OCI-M2 (cell line): ENCODE data around the gene ACY1.

Source experiments
- DNase-seq: peaks from one replicate; lab custom pipeline; 2025; ENCODE audit not compliant: unreplicated experiment; lab: John Stamatoyannopoulos, UW

ACY1 gene

GRCh38 chr3:51962854-51963530, 20.3 kb upstream of the ACY1 start:
- no peak for DNase-seq

- no peak for DNase-seq
Observed at GRCh38 chr3:51963951-51964451, 19.3 kb upstream of the ACY1 start.

- DNase-seq, result no peak
Observed at GRCh38 chr3:51964521-51964920, 18.8 kb upstream of the ACY1 start.

- no peak for DNase-seq
Observed at GRCh38 chr3:51966016-51966415, 17.3 kb upstream of the ACY1 start.

GRCh38 chr3:51966486-51966885, 16.8 kb upstream of the ACY1 start:
- no peak for DNase-seq

GRCh38 chr3:51966922-51967383, 16.4 kb upstream of the ACY1 start:
- DNase-seq, result no peak

- no peak for DNase-seq
Observed at GRCh38 chr3:51967384-51968169, 15.8 kb upstream of the ACY1 start, which contains the start of gene PCBP4. Gene PCBP4 (minus strand): TSS chr3:51967454. CDS start chr3:51961240, 6,214 bp downstream.

GRCh38 chr3:51968170-51968775, 15.1 kb upstream of the ACY1 start:
- DNase-seq, result no peak

GRCh38 chr3:51968883-51969678, 14.3 kb upstream of the ACY1 start:
- no peak for DNase-seq

GRCh38 chr3:51969841-51970240, 13.5 kb upstream of the ACY1 start:
- DNase-seq, result no peak

GRCh38 chr3:51970606-51971300, 12.6 kb upstream of the ACY1 start:
- DNase-seq, result no peak

- DNase-seq, result no peak
Observed at GRCh38 chr3:51971350-51971749, 12.0 kb upstream of the ACY1 start.

- DNase-seq, result no peak
Observed at GRCh38 chr3:51974277-51974962, 8.9 kb upstream of the ACY1 start.

GRCh38 chr3:51974963-51975851, 8.1 kb upstream of the ACY1 start, which contains the start of gene ABHD14A:
Gene ABHD14A (plus strand): TSS chr3:51975064. CDS start chr3:51975136, 72 bp downstream.
- DNase-seq, result no peak

- DNase-seq, result no peak
Observed at GRCh38 chr3:51975852-51976549, 7.3 kb upstream of the ACY1 start.

GRCh38 chr3:51977446-51978142, 5.7 kb upstream of the ACY1 start:
- no peak for DNase-seq

GRCh38 chr3:51978143-51978502, 5.2 kb upstream of the ACY1 start:
- no peak for DNase-seq

GRCh38 chr3:51980253-51980652, 3.1 kb upstream of the ACY1 start:
- DNase-seq, result no peak
